SK-N-SH (cell line): ENCODE measurements around the gene PTS.

Experiments used
- CTCF ChIP-seq: fragments of 200-600 bp; sonication (generic); IDR thresholded peaks from 2 replicates; pipeline ENCODE4 v1.6.1; 2017; ENCODE audit warnings: antibody characterized with exemption, mild to moderate bottlenecking, moderate library complexity
- FOSL2 ChIP-seq: IDR thresholded peaks from 2 replicates; pipeline ENCODE4 v1.4.0; 2012; ENCODE audit warnings: low read depth, mild to moderate bottlenecking, moderate library complexity, borderline replicate concordance
- GABPA ChIP-seq: IDR thresholded peaks from 2 replicates; pipeline ENCODE4 v1.4.0; 2012; ENCODE audit warnings: low read depth, mild to moderate bottlenecking
- USF2 ChIP-seq: fragments of 150-350 bp; IDR thresholded peaks from 2 replicates; pipeline ENCODE4 v1.6.1; 2017; ENCODE audit warnings: antibody characterized with exemption, low read length, low read depth, borderline replicate concordance

DNA sequence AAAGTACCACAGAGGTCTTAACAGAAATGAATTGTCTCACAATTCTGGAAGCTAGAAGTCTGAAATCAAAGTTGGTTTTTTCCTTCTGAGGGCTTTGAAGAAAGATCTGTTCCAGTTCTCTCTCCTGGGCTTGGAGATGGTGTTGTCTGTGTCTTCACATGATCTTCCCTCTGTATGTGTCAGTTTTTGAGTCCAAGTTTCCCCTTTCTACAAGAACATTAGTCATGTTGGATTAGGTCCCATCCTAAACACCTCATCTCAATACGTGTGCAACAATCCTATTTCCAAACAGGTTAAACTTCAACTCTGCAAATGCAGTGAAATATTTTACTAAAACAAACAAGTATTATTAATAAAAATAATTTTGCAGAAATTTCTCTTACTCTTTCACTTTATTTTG is 3.1 kb upstream of the PTS start:
- TF ChIP-seq USF2 = no peak
- no peak for TF ChIP-seq FOSL2
- TF ChIP-seq CTCF = no peak
- no peak for TF ChIP-seq GABPA
